Duodenal mucosa (tissue), 2 donors: ENCODE measurements around the gene ZNF845.
"Not testable (repeated sequence)": the region's sequence is repeated elsewhere in the genome, so short reads cannot be mapped to it uniquely, and the experiment has no call there.

Experiments used
- H3K27ac ChIP-seq: one replicate; pipeline ENCODE4 v1.7.0; 2013; ENCODE audit warnings: low read depth, low read length
- H3K27me3 ChIP-seq, 2 donors: one replicate each; pipeline ENCODE4 v1.7.0; 2013; ENCODE audit warnings: low read length in 2 of 2, control low read depth in 1 of 2; ENCODE audit not compliant: insufficient read depth in 2 of 2, control insufficient read depth in 1 of 2
- H3K36me3 ChIP-seq, 2 donors: one replicate each; pipeline ENCODE4 v1.7.0; 2013; ENCODE audit warnings: low read length in 2 of 2, control low read depth in 1 of 2; ENCODE audit not compliant: insufficient read depth in 2 of 2, control insufficient read depth in 1 of 2
- H3K4me1 ChIP-seq, 2 donors: one replicate each; pipeline ENCODE4 v1.7.0; 2013; ENCODE audit warnings: low read length in 2 of 2, control low read depth in 1 of 2; ENCODE audit not compliant: insufficient read depth in 2 of 2, control insufficient read depth in 1 of 2
- H3K4me3 ChIP-seq, 2 donors: one replicate each; pipeline ENCODE4 v1.7.0; 2013; ENCODE audit warnings: low read length in 2 of 2, low read depth in 1 of 2
- H3K9ac ChIP-seq, 2 donors: one replicate each; pipeline ENCODE4 v1.7.0; 2013; ENCODE audit warnings: low read length in 2 of 2, low read depth in 1 of 2
- H3K9me3 ChIP-seq, 2 donors: one replicate each; pipeline ENCODE4 v1.7.0; 2013; ENCODE audit warnings: low read length in 2 of 2, control low read depth in 1 of 2; ENCODE audit not compliant: control insufficient read depth in 1 of 2

ZNF845 gene

GRCh38 chr19:53332484-53332883, 1.1 kb upstream of the ZNF845 start:
- Histone ChIP-seq H3K36me3 (peaks cover 0 to under 1% of the 10 kb centered on the region in 2 donors), H3K27me3 (no peaks in the 10 kb centered on the region), H3K9me3 (peaks cover 5 to 7% of the 10 kb centered on the region in 2 donors), H3K9ac (no peak overlapping the region), H3K4me3 (peak overlapping the region in 1 of 2 donors; percentile 94), H3K27ac (no peak overlapping the region), H3K4me1 (peaks cover 0 to 4% of the 10 kb centered on the region in 2 donors)

GRCh38 chr19:53333066-53333462, 485 bp upstream of the ZNF845 start:
- Histone ChIP-seq H3K4me3 (peak overlapping the region; percentile 85 to 94), H3K9ac (peak overlapping the region; percentile 61 to 75), H3K36me3 (peaks cover 0 to 6% of the 10 kb centered on the region in 2 donors), H3K9me3 (peaks cover 7 to 8% of the 10 kb centered on the region in 2 donors), H3K4me1 (peaks cover 0 to 4% of the 10 kb centered on the region in 2 donors), H3K27me3 (no peaks in the 10 kb centered on the region), H3K27ac (no peak overlapping the region)

- Histone ChIP-seq H3K9me3 (peaks cover 44 to 48% of the 10 kb centered on the region in 2 donors), H3K36me3 (peaks cover 39 to 93% of the 10 kb centered on the region in 2 donors)
- not testable (repeated sequence) for H3K27me3 ChIP-seq, H3K4me1 ChIP-seq, H3K9ac ChIP-seq, H3K4me3 ChIP-seq, H3K27ac ChIP-seq
Measured at GRCh38 chr19:53344403-53344802, 10.9 kb downstream of the ZNF845 start.

GRCh38 chr19:53355739-53356138, 22.2 kb downstream of the ZNF845 start:
- Histone ChIP-seq H3K9me3 (peaks cover 64 to 75% of the 10 kb centered on the region in 2 donors), H3K36me3 (peaks cover 11 to 13% of the 10 kb centered on the region in 2 donors), H3K27ac (no peak overlapping the region), H3K27me3 (no peaks in the 10 kb centered on the region), H3K9ac (no peak overlapping the region), H3K4me1 (no peaks in the 10 kb centered on the region), H3K4me3 (peak overlapping the region in 1 of 2 donors; percentile 5)

- Histone ChIP-seq H3K9me3 (peaks cover 42 to 52% of the 10 kb centered on the region in 2 donors), H3K4me3 (no peak overlapping the region), H3K4me1 (no peaks in the 10 kb centered on the region), H3K9ac (no peak overlapping the region), H3K36me3 (no peaks in the 10 kb centered on the region), H3K27ac (no peak overlapping the region), H3K27me3 (no peaks in the 10 kb centered on the region)
Measured at GRCh38 chr19:53357821-53358581, 24.5 kb downstream of the ZNF845 start.

GRCh38 chr19:53360056-53360455, 26.5 kb downstream of the ZNF845 start:
- H3K4me3 ChIP-seq, H3K9ac ChIP-seq, H3K27me3 ChIP-seq, H3K27ac ChIP-seq, H3K36me3 ChIP-seq, H3K4me1 ChIP-seq: not testable (repeated sequence)
- H3K9me3 ChIP-seq = peaks cover 26 to 32% of the 10 kb centered on the region in 2 donors

GRCh38 chr19:53365134-53365898, 31.8 kb downstream of the ZNF845 start, which contains the start of gene ZNF525:
Gene ZNF525 (plus strand): TSS chr19:53365705. CDS start chr19:53372282, 6,577 bp downstream.
- Histone ChIP-seq H3K27ac (peak within 1 kb of the TSS; percentile 42), H3K36me3 (no peaks in the 10 kb centered on the region), H3K9ac (peak within 1 kb of the TSS; percentile 46 to 54), H3K27me3 (no peaks in the 10 kb centered on the region), H3K9me3 (no peaks in the 10 kb centered on the region), H3K4me3 (peak within 1 kb of the TSS; percentile 74 to 91), H3K4me1 (no peaks in the 10 kb centered on the region)

GRCh38 chr19:53365899-53366493, 32.4 kb downstream of the ZNF845 start:
- H3K9me3 ChIP-seq = peaks cover 0 to 1% of the 10 kb centered on the region in 2 donors
- no peaks in the 10 kb centered on the region for H3K4me1 ChIP-seq
- peak overlapping the region; percentile 42 for H3K27ac ChIP-seq
- H3K9ac ChIP-seq = peak overlapping the region; percentile 46 to 54
- H3K27me3 ChIP-seq = no peaks in the 10 kb centered on the region
- no peaks in the 10 kb centered on the region for H3K36me3 ChIP-seq
- H3K4me3 ChIP-seq = peak overlapping the region; percentile 74 to 91

- H3K27me3 ChIP-seq = no peaks in the 10 kb centered on the region
- H3K4me1 ChIP-seq = no peaks in the 10 kb centered on the region
- H3K36me3 ChIP-seq = peaks cover 3 to 41% of the 10 kb centered on the region in 2 donors
- H3K9ac ChIP-seq = no peak overlapping the region
- peaks cover 0 to 10% of the 10 kb centered on the region in 2 donors for H3K9me3 ChIP-seq
- H3K27ac ChIP-seq = no peak overlapping the region
- no peak overlapping the region for H3K4me3 ChIP-seq
Measured at GRCh38 chr19:53372196-53372595, 38.6 kb downstream of the ZNF845 start.

- Histone ChIP-seq H3K36me3 (peaks cover 15 to 59% of the 10 kb centered on the region in 2 donors), H3K9me3 (peaks cover 9 to 16% of the 10 kb centered on the region in 2 donors), H3K9ac (no peak overlapping the region), H3K4me3 (no peak overlapping the region), H3K4me1 (no peaks in the 10 kb centered on the region), H3K27ac (no peak overlapping the region), H3K27me3 (no peaks in the 10 kb centered on the region)
Measured at GRCh38 chr19:53374288-53374687, 40.7 kb downstream of the ZNF845 start.
